ENCODE measurements around the gene TTC39B.

Gene TTC39B

DNA sequence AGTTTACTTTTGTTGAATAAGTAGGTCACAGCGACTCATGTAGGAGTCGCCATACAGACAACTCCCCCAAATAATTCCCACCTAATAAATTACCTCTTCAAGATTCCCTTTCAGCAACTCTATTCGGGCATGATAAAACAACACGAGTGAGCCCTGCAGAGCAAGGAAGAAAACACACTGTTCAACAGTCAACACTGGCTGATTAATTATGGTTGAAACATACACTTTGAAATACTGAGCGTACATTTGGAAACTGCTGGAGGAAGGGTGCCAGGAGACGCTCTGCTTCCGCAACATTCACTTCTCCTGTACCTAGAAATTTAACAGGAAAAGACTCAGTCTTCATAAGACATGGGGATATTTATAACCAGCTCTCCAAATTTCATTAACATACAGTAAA is 117.5 kb downstream of the TTC39B start:
- no peak for TF ChIP-seq CTCF (IDR thresholded peaks at IDR 0.05; ENCODE audit: low read length, missing control alignments)
- DNase-seq (ENCODE audit: low read depth) = no peak
- no peak overlapping the region for H3K4me3 ChIP-seq (replicated peaks; ENCODE audit: low read depth, low read length)

DNA sequence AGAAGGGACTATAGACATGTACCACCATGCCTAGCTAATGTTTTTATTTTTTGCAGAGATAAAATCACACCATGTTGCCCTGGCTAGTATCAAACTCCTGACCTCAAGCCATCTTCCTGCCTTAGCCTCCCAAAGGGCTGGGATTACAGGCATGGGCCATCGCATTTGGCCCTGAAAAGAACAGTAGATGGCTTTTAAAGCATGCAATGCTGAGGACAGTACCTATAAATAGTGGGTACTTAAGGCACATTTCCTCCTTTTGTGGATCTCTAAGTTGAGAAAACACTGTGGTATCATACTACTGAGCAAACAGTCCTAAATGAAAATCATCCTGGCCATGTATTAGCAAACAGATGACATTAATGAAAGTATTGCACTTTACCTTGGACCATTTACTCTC is 119.4 kb downstream of the TTC39B start:
- no peak for DNase-seq (ENCODE audit: low read depth)
- no peak for TF ChIP-seq CTCF (IDR thresholded peaks at IDR 0.05; ENCODE audit: low read length, missing control alignments)
- no peak overlapping the region for H3K4me3 ChIP-seq (replicated peaks; ENCODE audit: low read depth, low read length)

GRCh38 chr9:15182730-15183129 is 124.3 kb downstream of the TTC39B start:
- no peak overlapping the region for H3K4me3 ChIP-seq (replicated peaks; ENCODE audit: low read depth, low read length)
- TF ChIP-seq CTCF (IDR thresholded peaks at IDR 0.05; ENCODE audit: low read length, missing control alignments) = no peak
- DNase-seq (ENCODE audit: low read depth) = no peak

DNA sequence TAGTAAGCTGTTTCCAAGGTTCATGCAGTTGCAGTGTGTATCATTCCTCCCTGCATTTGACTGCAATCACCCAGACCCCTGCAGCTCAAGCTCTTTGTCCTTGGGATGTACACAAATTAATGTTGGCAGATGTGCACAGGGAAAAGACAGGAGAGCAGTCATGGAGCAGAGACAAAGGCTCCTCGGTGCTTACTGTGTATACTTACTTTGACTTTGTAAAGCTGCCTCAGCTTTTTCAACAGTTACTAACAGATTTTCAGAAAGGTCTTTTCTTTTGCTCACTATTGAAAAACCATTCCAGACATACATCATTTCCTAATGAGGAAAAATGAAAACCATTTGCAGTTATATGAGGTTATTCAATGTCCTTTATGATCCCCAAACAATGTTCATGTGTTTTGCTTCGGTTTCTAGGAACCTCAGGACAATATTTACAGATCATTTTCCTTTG is 124.9 kb downstream of the TTC39B start:
- H3K4me3 ChIP-seq (replicated peaks; ENCODE audit: low read depth, low read length) = no peak overlapping the region
- no peak for TF ChIP-seq CTCF (IDR thresholded peaks at IDR 0.05; ENCODE audit: low read length, missing control alignments)
- no peak for DNase-seq (ENCODE audit: low read depth)

- DNase-seq (ENCODE audit: low read depth) = no peak
- TF ChIP-seq CTCF (IDR thresholded peaks at IDR 0.05; ENCODE audit: low read length, missing control alignments) = no peak
- H3K4me3 ChIP-seq (replicated peaks; ENCODE audit: low read depth, low read length) = no peak overlapping the region
Measured at GRCh38 chr9:15180124-15180523, 126.9 kb downstream of the TTC39B start.

GRCh38 chr9:15178631-15179030 is 128.4 kb downstream of the TTC39B start:
- no peak overlapping the region for H3K4me3 ChIP-seq (replicated peaks; ENCODE audit: low read depth, low read length)
- TF ChIP-seq CTCF (IDR thresholded peaks at IDR 0.05; ENCODE audit: low read length, missing control alignments) = no peak
- DNase-seq (ENCODE audit: low read depth) = no peak

DNA sequence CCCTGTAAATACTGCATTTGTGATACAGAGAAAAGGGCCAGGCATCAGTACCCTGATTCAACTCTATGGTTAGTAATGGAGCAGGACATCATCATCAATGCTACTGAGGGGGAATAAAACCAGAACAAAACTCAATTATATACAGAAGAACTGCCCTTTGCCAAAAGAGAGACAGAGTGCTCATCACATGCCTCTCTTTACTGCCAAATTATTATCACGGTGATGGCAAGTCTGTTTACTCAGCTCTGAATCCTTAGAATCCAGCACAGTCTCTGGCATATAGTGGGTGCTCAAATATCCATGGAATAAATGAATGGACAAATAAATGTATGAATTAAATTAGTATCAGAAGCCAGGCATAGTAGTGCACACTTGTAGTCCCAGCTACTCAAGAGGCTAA is 130.2 kb downstream of the TTC39B start:
- H3K4me3 ChIP-seq (replicated peaks; ENCODE audit: low read depth, low read length) = no peak overlapping the region
- TF ChIP-seq CTCF (IDR thresholded peaks at IDR 0.05; ENCODE audit: low read length, missing control alignments) = no peak
- no peak for DNase-seq (ENCODE audit: low read depth)

Data from fibroblast of pulmonary artery (primary cell).